Measurements from ENCODE around the gene GHRH.

The GHRH gene

DNA sequence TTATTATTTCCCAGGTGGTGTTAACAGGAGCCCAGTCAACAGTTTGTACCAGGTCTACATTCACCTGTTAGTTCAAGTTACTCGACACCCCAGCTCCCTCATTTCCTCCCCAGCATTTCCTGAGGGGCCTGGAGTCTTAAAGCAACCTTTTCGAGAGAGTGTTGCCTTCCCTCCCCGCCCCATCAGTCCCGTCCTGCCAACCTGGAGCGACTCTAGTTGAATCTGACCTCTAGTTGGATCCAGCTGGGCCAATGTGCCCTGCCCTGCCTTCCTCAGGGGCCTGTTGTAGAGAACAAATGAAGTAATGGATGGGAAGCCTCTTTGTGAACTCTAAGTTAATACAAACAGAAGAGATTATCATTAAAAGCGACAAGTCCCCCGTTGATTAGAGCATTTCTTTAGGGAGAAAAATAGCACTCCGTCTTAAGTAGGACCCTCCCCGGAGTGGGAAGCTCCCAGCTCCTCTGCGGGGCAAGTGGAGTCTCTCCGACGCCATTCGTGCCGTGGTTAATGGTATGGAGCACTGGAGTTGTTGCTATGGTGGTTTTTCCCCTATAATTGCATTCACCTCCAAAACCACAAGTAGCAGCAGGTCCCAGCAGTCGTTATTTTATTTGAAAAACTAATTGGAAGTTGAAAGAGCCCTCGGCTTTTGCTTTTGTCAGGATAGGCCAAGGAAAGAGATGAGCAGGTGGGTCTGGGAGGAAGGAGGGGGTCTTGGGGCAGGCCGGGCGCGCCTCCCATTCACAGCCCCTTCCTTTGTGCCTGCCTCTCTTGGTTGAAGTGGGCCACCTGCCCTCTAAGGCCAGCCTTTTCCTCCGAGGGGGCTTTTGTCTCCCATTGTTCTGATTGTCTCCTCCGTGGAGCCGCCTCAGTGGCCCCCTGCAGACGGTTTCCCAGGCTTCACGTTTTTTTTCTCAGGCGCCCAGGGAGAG lies 16.1 kb downstream of the GHRH start:
- Histone ChIP-seq H3K9me3 (ENCODE audit: control insufficient read depth, insufficient read depth, low read depth, low read length) (no peaks in the 10 kb centered on the region), H3K36me3 (ENCODE audit: control insufficient read depth, insufficient read depth, low read length) (peaks cover 37% of the 10 kb centered on the region), H3K4me1 (ENCODE audit: control insufficient read depth, insufficient read depth, low read length) (no peaks in the 10 kb centered on the region; the same call in 1 of the 2 replicates), H3K4me3 (ENCODE audit: low read depth, low read length) (no peak overlapping the region), H3K27me3 (ENCODE audit: control insufficient read depth, insufficient read depth, low read length) (no peaks in the 10 kb centered on the region), H3K27ac (ENCODE audit: low read depth, low read length) (no peak overlapping the region), H3K9ac (ENCODE audit: low read length) (no peak overlapping the region)

DNA sequence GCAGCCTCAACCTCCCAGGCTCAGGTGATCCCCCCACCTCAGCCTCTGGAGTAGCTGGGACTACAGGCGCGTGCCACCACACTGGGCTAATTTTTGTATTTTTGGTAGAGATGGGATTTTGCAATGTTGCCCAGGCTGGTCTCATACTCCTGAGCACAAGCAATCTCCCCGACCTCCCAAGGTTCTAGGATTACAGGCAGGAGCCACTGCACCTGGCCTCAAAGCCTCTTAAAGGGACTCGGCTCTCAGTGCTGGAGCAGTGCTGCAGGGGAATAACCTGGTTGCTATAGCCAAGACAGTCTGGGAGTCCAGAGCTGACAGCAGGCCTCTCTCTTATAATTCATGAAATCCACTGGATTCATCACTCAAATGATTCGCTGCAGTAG lies 17.0 kb downstream of the GHRH start:
- no peaks in the 10 kb centered on the region for H3K9me3 ChIP-seq (ENCODE audit: control insufficient read depth, insufficient read depth, low read depth, low read length)
- H3K4me3 ChIP-seq (ENCODE audit: low read depth, low read length): no peak overlapping the region
- H3K36me3 ChIP-seq (ENCODE audit: control insufficient read depth, insufficient read depth, low read length): peaks cover 46% of the 10 kb centered on the region
- H3K27me3 ChIP-seq (ENCODE audit: control insufficient read depth, insufficient read depth, low read length): no peaks in the 10 kb centered on the region
- H3K4me1 ChIP-seq (ENCODE audit: control insufficient read depth, insufficient read depth, low read length): no peaks in the 10 kb centered on the region; the same call in 1 of the 2 replicates
- no peak overlapping the region for H3K27ac ChIP-seq (ENCODE audit: low read depth, low read length)
- no peak overlapping the region for H3K9ac ChIP-seq (ENCODE audit: low read length)

- Histone ChIP-seq H3K4me3 (ENCODE audit: low read depth, low read length) (no peak overlapping the region), H3K9ac (ENCODE audit: low read length) (no peak overlapping the region), H3K36me3 (ENCODE audit: control insufficient read depth, insufficient read depth, low read length) (peaks cover 52% of the 10 kb centered on the region), H3K4me1 (ENCODE audit: control insufficient read depth, insufficient read depth, low read length) (no peaks in the 10 kb centered on the region; the same call in 1 of the 2 replicates), H3K27ac (ENCODE audit: low read depth, low read length) (no peak overlapping the region), H3K9me3 (ENCODE audit: control insufficient read depth, insufficient read depth, low read depth, low read length) (no peaks in the 10 kb centered on the region), H3K27me3 (ENCODE audit: control insufficient read depth, insufficient read depth, low read length) (no peaks in the 10 kb centered on the region)
Measured at GRCh38 chr20:37243937-37244571, 17.6 kb downstream of the GHRH start.

DNA sequence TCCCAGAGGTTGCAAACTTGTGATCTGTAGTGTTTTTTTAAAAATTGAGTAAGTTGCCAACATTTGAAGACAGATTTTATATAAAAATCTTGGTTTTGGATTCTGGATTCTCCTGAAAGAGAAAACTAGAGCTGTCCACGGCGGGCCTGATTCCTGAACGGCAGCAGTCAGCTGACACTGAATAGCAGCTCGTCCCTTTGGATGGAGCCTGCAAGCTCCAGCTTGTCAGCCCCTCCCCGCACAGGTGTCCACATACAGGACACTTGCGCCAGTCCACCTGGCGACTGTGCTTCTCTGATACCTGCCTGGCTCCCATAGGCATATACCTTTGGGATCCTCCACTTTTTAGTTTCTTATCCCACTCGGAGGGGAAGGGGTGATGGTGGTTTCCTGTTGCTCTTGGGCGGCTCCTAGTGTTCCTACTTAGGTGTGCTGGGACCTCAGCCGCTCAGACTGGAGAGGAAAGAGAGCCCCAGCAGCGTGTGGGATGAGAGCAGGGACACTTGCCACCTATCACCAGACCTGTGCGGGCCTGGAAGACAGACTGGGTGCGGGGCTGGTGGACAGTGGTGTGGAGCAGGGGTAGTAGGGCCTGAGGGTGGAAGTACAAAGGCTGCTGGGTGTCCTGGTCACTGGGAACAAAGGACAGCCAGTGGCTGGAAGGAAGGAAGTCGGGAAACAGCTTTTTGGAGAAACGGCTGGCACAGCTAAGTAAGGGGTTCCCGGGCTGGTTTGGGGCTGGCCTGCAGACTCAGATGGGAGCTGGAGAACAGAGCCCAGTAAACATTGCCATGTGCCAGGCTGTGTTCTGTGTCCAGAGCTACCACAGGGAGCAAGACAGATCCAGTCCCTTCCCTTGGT lies 18.3 kb downstream of the GHRH start:
- no peak overlapping the region for H3K4me3 ChIP-seq (ENCODE audit: low read depth, low read length)

GRCh38 chr20:37242503-37242902 lies 19.1 kb downstream of the GHRH start:
- H3K27me3 ChIP-seq (ENCODE audit: control insufficient read depth, insufficient read depth, low read length): no peaks in the 10 kb centered on the region
- peaks cover 67% of the 10 kb centered on the region for H3K36me3 ChIP-seq (ENCODE audit: control insufficient read depth, insufficient read depth, low read length)
- H3K9ac ChIP-seq (ENCODE audit: low read length): no peak overlapping the region
- no peaks in the 10 kb centered on the region; the same call in 1 of the 2 replicates for H3K4me1 ChIP-seq (ENCODE audit: control insufficient read depth, insufficient read depth, low read length)
- H3K9me3 ChIP-seq (ENCODE audit: control insufficient read depth, insufficient read depth, low read depth, low read length): no peaks in the 10 kb centered on the region
- H3K4me3 ChIP-seq (ENCODE audit: low read depth, low read length): no peak overlapping the region
- H3K27ac ChIP-seq (ENCODE audit: low read depth, low read length): no peak overlapping the region

More for the DNA sequence above, 18.3 kb downstream of the GHRH start:
- Histone ChIP-seq H3K4me1 (ENCODE audit: control insufficient read depth, insufficient read depth, low read length) (no peaks in the 10 kb centered on the region; the same call in 1 of the 2 replicates), H3K9me3 (ENCODE audit: control insufficient read depth, insufficient read depth, low read depth, low read length) (no peaks in the 10 kb centered on the region), H3K27ac (ENCODE audit: low read depth, low read length) (no peak overlapping the region), H3K9ac (ENCODE audit: low read length) (no peak overlapping the region), H3K36me3 (ENCODE audit: control insufficient read depth, insufficient read depth, low read length) (peaks cover 59% of the 10 kb centered on the region), H3K27me3 (ENCODE audit: control insufficient read depth, insufficient read depth, low read length) (no peaks in the 10 kb centered on the region)

DNA sequence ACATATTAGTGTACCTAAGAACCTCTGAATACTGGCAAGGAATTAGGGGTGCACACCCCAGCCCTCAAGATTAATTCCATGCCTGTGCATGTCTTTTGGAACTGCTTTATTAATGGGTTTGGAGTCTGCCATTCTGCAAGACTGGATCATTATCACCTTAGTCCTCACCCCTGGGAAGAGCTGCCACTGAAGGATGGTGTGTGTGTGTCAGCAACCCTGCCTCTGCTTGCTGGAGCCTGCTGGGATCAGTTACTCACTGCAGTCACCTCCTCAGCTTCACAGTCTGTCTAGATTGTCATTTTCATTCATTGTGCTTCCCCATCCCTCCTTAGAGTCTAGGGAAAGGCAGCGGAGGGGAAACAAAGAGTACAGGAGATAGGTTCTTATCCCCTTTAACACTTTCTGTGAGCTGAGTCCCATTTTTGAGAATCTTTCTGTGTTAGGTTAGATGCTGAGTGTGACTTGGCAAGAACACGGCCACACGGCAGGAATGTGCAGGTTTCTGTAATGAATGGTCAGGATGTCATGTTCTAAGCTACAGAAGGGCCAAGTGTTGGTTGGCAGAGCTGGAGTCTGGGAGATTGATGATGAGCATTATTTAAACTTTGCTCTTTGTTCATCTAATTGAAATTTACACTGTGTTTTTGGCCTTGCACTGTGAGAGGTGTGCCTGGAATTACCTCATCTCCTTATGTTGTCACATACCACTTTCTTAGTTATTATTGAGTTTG lies 21.1 kb downstream of the GHRH start:
- Histone ChIP-seq H3K4me1 (ENCODE audit: control insufficient read depth, insufficient read depth, low read length) (no peaks in the 10 kb centered on the region; the same call in 1 of the 2 replicates), H3K9me3 (ENCODE audit: control insufficient read depth, insufficient read depth, low read depth, low read length) (no peaks in the 10 kb centered on the region), H3K4me3 (ENCODE audit: low read depth, low read length) (no peak overlapping the region), H3K27ac (ENCODE audit: low read depth, low read length) (no peak overlapping the region), H3K9ac (ENCODE audit: low read length) (no peak overlapping the region), H3K36me3 (ENCODE audit: control insufficient read depth, insufficient read depth, low read length) (peaks cover 86% of the 10 kb centered on the region), H3K27me3 (ENCODE audit: control insufficient read depth, insufficient read depth, low read length) (no peaks in the 10 kb centered on the region)

- Histone ChIP-seq H3K4me3 (ENCODE audit: low read depth, low read length) (no peak overlapping the region), H3K4me1 (ENCODE audit: control insufficient read depth, insufficient read depth, low read length) (no peaks in the 10 kb centered on the region), H3K27ac (ENCODE audit: low read depth, low read length) (no peak overlapping the region), H3K9ac (ENCODE audit: low read length) (no peak overlapping the region), H3K9me3 (ENCODE audit: control insufficient read depth, insufficient read depth, low read depth, low read length) (no peaks in the 10 kb centered on the region), H3K27me3 (ENCODE audit: control insufficient read depth, insufficient read depth, low read length) (no peaks in the 10 kb centered on the region), H3K36me3 (ENCODE audit: control insufficient read depth, insufficient read depth, low read length) (peaks cover 97% of the 10 kb centered on the region)
Measured at GRCh38 chr20:37238935-37239451, 22.6 kb downstream of the GHRH start.

DNA sequence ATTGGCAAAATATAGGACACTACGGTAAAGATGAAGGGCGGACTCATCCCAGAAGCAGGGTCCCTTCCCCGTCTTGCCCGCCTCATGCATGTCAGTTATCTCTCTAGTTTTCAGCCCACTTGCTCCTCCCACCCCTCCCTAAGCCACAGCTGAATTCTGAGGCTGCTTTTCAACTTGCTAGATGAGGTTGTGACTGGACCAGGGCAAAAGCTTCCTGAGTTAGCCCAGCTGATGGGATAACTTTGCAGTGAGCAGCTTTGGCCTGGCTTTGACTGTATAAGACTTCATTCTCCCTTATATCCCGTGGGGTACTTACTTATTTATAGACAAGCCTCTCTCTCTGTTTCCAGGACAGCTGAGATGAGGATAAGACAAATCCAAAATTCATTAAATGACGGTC lies 23.2 kb downstream of the GHRH start:
- H3K27ac ChIP-seq (ENCODE audit: low read depth, low read length): no peak overlapping the region
- no peaks in the 10 kb centered on the region for H3K27me3 ChIP-seq (ENCODE audit: control insufficient read depth, insufficient read depth, low read length)
- no peak overlapping the region for H3K4me3 ChIP-seq (ENCODE audit: low read depth, low read length)
- H3K4me1 ChIP-seq (ENCODE audit: control insufficient read depth, insufficient read depth, low read length): no peaks in the 10 kb centered on the region
- H3K9ac ChIP-seq (ENCODE audit: low read length): no peak overlapping the region
- H3K36me3 ChIP-seq (ENCODE audit: control insufficient read depth, insufficient read depth, low read length): peaks cover 97% of the 10 kb centered on the region
- no peaks in the 10 kb centered on the region for H3K9me3 ChIP-seq (ENCODE audit: control insufficient read depth, insufficient read depth, low read depth, low read length)

DNA sequence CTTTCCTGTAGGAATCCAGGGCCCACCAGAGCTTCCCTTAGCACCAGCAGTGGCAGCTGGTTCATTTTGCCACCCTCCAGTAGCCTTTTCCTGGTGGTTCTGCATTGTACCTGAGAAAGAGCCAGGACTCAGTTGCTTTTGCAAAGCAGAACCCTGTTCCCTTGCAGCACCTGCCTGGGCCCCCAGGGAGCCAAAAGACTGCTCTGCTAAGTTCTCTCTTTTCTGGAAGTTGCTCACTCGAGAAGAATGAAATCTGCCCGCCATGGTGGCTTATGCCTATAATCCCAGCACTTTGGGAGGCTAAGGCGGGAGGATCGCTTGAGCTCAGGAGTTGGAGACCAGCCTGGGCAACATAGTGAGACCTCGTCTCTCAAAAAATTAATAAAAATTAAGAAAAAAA lies 24.0 kb downstream of the GHRH start:
- H3K36me3 ChIP-seq (ENCODE audit: control insufficient read depth, insufficient read depth, low read length): peaks cover 98% of the 10 kb centered on the region
- no peaks in the 10 kb centered on the region for H3K9me3 ChIP-seq (ENCODE audit: control insufficient read depth, insufficient read depth, low read depth, low read length)
- H3K27ac ChIP-seq (ENCODE audit: low read depth, low read length): no peak overlapping the region
- H3K27me3 ChIP-seq (ENCODE audit: control insufficient read depth, insufficient read depth, low read length): no peaks in the 10 kb centered on the region
- H3K4me1 ChIP-seq (ENCODE audit: control insufficient read depth, insufficient read depth, low read length): no peaks in the 10 kb centered on the region
- no peak overlapping the region for H3K4me3 ChIP-seq (ENCODE audit: low read depth, low read length)
- H3K9ac ChIP-seq (ENCODE audit: low read length): no peak overlapping the region

GRCh38 chr20:37236462-37236861 lies 25.2 kb downstream of the GHRH start:
- no peak overlapping the region for H3K4me3 ChIP-seq (ENCODE audit: low read depth, low read length)
- peaks cover 98% of the 10 kb centered on the region for H3K36me3 ChIP-seq (ENCODE audit: control insufficient read depth, insufficient read depth, low read length)
- H3K4me1 ChIP-seq (ENCODE audit: control insufficient read depth, insufficient read depth, low read length): no peaks in the 10 kb centered on the region
- H3K27ac ChIP-seq (ENCODE audit: low read depth, low read length): no peak overlapping the region
- no peaks in the 10 kb centered on the region for H3K9me3 ChIP-seq (ENCODE audit: control insufficient read depth, insufficient read depth, low read depth, low read length)
- no peak overlapping the region for H3K9ac ChIP-seq (ENCODE audit: low read length)
- no peaks in the 10 kb centered on the region for H3K27me3 ChIP-seq (ENCODE audit: control insufficient read depth, insufficient read depth, low read length)

Data from HUES6 (cell line).